ENCODE data around the gene SC5D. TPM values are rescaled to one million over a fixed set of nuclear protein-coding genes. Genes with fewer than 3 reads are reported as not detected.

The SC5D gene
- total RNA-seq, 4 donors from 2014 or later: 16.3 to 43.4 (median 29.8) TPM

DNA sequence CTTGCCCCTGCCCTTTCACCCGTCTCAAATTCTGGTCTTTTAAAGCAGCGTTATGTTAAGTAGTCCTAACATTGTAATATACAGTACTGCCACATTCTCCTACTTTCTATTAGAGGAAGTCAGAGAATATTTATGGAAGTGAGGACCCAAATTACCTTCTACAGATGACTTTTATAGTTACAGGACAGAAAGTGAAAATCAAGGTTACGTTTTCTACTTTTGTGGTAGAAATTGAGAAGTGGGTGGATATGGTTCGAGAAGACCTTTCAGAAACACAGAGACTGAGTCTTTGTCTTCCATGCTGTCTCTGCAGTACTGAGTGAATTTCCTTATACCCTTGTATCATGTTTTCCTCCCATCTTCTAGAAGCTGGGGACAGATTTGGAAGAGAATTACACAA is 17.1 kb downstream of the SC5D start:
- peaks cover 38% of the 10 kb centered on the region for H3K36me3 ChIP-seq
- no peak overlapping the region for H3K4me3 ChIP-seq
- no peak for DNase-seq (ENCODE audit: low spot score in 2 of 2)
- no peaks in the 10 kb centered on the region for H3K27me3 ChIP-seq
- H3K4me1 ChIP-seq: peaks cover 1% of the 10 kb centered on the region
- H3K9me3 ChIP-seq: no peaks in the 10 kb centered on the region
- no peak overlapping the region for H3K27ac ChIP-seq
- TF ChIP-seq, protein P1, sequence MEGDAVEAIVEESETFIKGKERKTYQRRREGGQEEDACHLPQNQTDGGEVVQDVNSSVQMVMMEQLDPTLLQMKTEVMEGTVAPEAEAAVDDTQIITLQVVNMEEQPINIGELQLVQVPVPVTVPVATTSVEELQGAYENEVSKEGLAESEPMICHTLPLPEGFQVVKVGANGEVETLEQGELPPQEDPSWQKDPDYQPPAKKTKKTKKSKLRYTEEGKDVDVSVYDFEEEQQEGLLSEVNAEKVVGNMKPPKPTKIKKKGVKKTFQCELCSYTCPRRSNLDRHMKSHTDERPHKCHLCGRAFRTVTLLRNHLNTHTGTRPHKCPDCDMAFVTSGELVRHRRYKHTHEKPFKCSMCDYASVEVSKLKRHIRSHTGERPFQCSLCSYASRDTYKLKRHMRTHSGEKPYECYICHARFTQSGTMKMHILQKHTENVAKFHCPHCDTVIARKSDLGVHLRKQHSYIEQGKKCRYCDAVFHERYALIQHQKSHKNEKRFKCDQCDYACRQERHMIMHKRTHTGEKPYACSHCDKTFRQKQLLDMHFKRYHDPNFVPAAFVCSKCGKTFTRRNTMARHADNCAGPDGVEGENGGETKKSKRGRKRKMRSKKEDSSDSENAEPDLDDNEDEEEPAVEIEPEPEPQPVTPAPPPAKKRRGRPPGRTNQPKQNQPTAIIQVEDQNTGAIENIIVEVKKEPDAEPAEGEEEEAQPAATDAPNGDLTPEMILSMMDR (IDR thresholded peaks at IDR 0.05): no peak
- no peak for TF ChIP-seq POLR2A (IDR thresholded peaks at IDR 0.05)
- no peak for TF ChIP-seq EP300 (IDR thresholded peaks at IDR 0.05)
- TF ChIP-seq POLR2AphosphoS5 (IDR thresholded peaks at IDR 0.05): no peak
- 90% methylated on average over 4 of the region's 4 CpGs for WGBS

DNA sequence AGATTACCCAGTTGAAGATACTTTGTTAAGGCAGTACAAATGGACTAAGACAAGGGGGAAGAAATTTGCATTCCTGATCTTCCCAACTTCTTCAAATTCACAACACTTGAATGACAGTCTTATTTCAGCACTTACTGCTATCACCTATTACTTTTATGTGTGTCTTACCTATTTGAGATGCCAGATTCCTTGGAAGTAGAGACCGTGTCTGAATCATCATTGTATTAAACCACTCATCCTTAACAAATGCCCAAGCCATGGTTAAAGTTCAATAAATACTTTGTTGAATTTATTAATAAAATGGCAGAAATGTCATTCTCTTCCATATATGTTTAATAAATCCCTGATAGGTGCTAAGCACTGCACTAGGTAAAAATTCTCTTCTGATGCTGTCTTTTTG is 18.3 kb downstream of the SC5D start:
- Histone ChIP-seq H3K4me1 (no peaks in the 10 kb centered on the region), H3K9me3 (no peaks in the 10 kb centered on the region), H3K27ac (no peak overlapping the region), H3K4me3 (no peak overlapping the region), H3K36me3 (peaks cover 31% of the 10 kb centered on the region), H3K27me3 (no peaks in the 10 kb centered on the region)
- DNase-seq (ENCODE audit: low spot score in 2 of 2): no peak
- TF ChIP-seq EP300 (IDR thresholded peaks at IDR 0.05): no peak
- TF ChIP-seq, protein P1 (IDR thresholded peaks at IDR 0.05): no peak
- TF ChIP-seq POLR2AphosphoS5 (IDR thresholded peaks at IDR 0.05): no peak
- no peak for TF ChIP-seq POLR2A (IDR thresholded peaks at IDR 0.05)
- WGBS: 100% methylated on average over 1 of the region's 1 CpG

DNA sequence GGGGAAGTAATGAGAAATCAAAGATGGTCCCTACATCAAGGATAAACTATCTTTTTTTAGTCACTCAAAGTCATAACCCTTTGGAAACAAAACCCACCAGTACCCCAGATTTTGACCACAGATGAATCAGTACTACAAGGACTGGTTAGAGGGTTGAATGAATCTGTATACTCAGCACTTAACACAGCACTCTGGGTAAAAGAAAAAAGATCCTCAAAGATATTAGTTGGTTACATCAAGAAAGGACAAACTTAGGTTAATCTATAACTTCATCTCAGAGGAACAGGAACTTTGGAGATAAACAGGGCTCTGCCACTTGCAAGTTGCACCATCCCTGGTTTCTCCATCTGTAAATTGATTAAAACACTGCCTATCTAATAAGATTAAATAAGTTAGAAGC is 18.8 kb downstream of the SC5D start:
- TF ChIP-seq EP300 (IDR thresholded peaks at IDR 0.05): no peak
- TF ChIP-seq, protein P1 (IDR thresholded peaks at IDR 0.05): no peak
- no peak for TF ChIP-seq POLR2A (IDR thresholded peaks at IDR 0.05)
- no peak for TF ChIP-seq POLR2AphosphoS5 (IDR thresholded peaks at IDR 0.05)
- no peaks in the 10 kb centered on the region for H3K27me3 ChIP-seq
- no peak overlapping the region for H3K27ac ChIP-seq
- no peaks in the 10 kb centered on the region for H3K4me1 ChIP-seq
- no peak for DNase-seq (ENCODE audit: low spot score in 2 of 2)
- no peaks in the 10 kb centered on the region for H3K9me3 ChIP-seq
- H3K36me3 ChIP-seq: peaks cover 27% of the 10 kb centered on the region
- H3K4me3 ChIP-seq: no peak overlapping the region

DNA sequence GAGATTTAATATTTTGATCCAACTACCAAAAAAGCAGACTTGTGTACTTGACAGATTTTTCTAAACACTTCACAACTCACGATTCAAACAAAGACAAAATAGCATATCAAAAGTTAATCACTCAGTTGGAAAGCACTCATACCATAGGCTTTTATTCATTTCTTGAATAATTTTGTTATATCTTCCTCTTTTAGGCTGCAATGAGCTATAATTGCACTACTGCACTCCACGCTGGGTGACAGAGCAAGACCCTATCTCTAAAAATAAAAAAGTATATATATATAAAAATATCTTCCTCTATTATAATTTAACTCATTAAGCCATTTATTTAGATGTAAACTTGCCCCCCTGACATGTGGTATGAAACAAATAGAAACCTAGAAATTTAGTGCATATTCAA is 19.9 kb downstream of the SC5D start:
- Histone ChIP-seq H3K4me3 (no peak overlapping the region), H3K36me3 (peaks cover 16% of the 10 kb centered on the region), H3K27ac (no peak overlapping the region), H3K27me3 (no peaks in the 10 kb centered on the region), H3K4me1 (no peaks in the 10 kb centered on the region), H3K9me3 (no peaks in the 10 kb centered on the region)
- no peak for TF ChIP-seq EP300 (IDR thresholded peaks at IDR 0.05)
- no peak for TF ChIP-seq POLR2A (IDR thresholded peaks at IDR 0.05)
- TF ChIP-seq, protein P1 (IDR thresholded peaks at IDR 0.05): no peak
- TF ChIP-seq POLR2AphosphoS5 (IDR thresholded peaks at IDR 0.05): no peak
- WGBS: 84% methylated on average over 2 of the region's 2 CpGs
- DNase-seq (ENCODE audit: low spot score in 2 of 2): no peak

DNA sequence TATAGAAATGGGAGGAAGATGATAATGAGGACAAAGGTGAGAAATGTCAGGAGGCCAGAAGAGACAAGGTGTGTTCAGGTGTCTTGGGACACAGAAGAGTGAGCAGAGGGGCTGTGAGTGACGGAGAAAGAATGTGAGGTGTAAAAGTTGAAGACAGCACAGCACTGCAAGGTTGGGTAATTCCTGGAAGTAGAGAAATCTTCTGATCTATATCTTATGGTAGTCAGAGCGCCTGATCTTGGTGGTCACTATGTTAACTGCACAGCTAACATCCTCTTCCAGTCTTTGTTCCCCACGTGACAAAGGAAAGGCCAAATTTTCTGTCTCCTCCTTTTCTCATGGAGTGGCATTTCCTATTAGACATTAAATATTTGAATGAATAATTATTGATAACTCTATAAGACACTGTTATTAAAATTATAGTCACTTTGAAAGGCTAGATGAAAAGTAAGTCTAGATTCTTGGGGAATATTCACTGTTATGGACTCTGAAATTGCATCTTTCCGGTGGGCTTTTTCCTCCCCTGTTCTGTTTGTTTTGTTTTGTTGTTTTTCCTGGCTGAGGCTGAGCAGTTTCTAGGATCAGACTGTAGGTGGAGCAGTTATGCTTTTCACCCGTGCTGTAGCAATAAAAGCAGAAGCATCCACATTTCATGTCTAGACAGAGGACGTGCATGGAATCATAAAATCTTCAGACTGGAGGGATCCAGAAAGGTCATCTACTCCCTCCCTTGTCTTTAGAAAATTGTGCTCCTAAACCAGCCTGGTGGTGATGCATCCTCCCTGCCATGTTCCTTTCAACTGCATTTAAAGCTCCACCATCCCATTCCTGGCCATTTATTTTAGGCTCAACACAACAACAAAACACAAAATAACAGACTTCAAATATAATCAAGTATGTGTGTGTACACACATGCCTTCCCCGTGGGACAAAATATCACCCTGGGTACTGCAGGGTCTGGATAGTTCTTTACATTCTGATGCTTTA is 26.6 kb downstream of the SC5D start:
- WGBS: 24% methylated on average over 7 of the region's 7 CpGs
- H3K4me3 ChIP-seq: no peak overlapping the region
- H3K36me3 ChIP-seq: no peaks in the 10 kb centered on the region
- no peak for TF ChIP-seq POLR2A (IDR thresholded peaks at IDR 0.05)
- TF ChIP-seq, protein P1 (IDR thresholded peaks at IDR 0.05): peak; percentile 53 to 70
- no peak for DNase-seq (ENCODE audit: low spot score in 2 of 2)
- no peaks in the 10 kb centered on the region for H3K9me3 ChIP-seq
- H3K27ac ChIP-seq: no peak overlapping the region
- no peaks in the 10 kb centered on the region for H3K4me1 ChIP-seq
- H3K27me3 ChIP-seq: peaks cover 3% of the 10 kb centered on the region
